Activated T-cell treated with anti-CD3 and anti-CD28 coated beads for 24 hours (primary cell): ENCODE measurements around the gene LRFN3.
"Not testable (repeated sequence)": the region's sequence is repeated elsewhere in the genome, so short reads cannot be mapped to it uniquely, and the experiment has no call there.

ENCODE experiments used
- DNase-seq: peaks from one replicate; pipeline ENCODE4 v3.0.0-alpha.2; 2020; ENCODE audit warnings: low read depth

The LRFN3 gene, protein sequence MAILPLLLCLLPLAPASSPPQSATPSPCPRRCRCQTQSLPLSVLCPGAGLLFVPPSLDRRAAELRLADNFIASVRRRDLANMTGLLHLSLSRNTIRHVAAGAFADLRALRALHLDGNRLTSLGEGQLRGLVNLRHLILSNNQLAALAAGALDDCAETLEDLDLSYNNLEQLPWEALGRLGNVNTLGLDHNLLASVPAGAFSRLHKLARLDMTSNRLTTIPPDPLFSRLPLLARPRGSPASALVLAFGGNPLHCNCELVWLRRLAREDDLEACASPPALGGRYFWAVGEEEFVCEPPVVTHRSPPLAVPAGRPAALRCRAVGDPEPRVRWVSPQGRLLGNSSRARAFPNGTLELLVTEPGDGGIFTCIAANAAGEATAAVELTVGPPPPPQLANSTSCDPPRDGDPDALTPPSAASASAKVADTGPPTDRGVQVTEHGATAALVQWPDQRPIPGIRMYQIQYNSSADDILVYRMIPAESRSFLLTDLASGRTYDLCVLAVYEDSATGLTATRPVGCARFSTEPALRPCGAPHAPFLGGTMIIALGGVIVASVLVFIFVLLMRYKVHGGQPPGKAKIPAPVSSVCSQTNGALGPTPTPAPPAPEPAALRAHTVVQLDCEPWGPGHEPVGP

DNA sequence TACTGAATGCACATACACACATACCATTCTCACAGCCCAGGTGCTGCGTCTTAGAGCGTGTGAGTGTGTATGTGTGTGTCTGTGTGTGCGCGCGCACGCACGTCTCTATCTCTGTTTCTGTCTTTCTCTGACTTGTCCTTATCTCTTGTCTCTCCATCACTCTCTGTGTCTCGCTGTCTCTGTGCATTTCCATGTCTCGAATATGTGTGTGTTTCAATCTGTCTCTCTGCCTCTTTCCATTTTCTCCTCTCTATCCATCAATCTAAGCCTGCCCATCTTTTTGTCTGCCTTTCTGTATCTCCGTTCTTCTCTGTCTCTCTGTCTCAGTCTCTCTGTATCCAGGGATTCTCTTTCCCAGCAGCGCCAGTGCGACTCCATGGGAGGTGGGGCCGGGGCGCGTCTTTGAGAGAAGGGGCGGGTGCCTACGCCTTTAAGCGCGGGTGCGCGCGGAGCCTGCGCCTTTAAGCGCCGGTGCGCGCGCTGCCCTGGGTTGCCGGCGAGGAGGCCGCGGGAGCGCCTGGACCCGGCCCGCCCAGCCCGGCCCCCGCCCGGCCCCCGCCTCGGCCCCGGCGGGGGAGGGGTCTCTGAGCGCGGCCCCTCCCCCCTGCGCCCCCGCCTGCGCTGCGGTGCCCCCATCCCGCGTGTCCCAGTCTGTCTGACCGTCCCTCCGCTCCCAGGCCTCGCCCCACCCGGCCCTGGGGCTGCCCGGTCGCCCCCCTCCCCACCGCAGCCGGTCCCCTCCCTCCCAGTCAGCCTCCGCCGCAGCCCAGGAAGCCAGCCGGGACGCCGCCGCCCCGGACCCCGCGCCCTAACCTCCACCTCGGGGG lies at the start of gene LRFN3:
Gene LRFN3 (plus strand): TSS at position 464 of the 827 bp plus-strand sequence. CDS start 3,052 bp downstream, outside the sequence.
- DNase-seq: peak; percentile 45

DNA sequence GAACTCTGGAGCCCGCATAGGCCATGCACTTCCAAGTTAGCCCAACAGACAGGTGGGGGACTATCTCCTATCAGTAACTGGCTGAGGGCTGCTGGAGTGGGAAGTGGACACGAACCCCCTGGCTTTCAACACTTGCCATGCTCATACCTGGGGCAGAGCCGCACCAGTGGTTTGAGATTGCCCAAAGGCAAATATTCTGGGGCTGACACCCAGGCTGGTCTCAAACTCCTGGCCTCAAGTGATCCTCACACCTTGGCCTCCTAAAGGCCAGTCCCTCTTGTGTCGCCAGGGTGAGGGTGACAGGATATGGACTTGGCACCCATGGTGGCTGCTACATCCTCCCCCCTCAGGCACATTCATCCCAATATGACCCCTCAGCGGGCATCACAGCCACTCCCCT lies 49.0 kb upstream of the LRFN3 start:
- no peak for DNase-seq

DNA sequence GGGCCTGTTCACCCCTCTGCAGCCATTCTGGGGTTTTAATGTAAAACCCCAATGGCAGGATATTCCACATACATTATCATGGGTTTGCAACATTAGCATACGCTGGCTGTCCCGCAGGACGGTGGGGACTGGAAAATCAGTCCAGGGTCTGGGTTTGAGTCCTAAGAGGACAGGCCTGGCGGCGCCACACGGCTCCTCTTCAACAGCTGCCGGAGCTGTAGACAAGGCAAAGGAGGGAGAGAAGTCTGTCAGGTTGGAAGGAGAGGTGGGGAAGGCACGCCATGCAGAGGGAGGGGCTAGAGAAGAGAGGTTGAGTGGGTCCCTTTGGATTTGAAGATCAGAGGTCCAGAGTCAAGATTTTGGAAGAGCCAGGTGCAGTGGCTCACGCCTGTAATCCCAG lies 47.8 kb upstream of the LRFN3 start:
- no peak for DNase-seq

DNA sequence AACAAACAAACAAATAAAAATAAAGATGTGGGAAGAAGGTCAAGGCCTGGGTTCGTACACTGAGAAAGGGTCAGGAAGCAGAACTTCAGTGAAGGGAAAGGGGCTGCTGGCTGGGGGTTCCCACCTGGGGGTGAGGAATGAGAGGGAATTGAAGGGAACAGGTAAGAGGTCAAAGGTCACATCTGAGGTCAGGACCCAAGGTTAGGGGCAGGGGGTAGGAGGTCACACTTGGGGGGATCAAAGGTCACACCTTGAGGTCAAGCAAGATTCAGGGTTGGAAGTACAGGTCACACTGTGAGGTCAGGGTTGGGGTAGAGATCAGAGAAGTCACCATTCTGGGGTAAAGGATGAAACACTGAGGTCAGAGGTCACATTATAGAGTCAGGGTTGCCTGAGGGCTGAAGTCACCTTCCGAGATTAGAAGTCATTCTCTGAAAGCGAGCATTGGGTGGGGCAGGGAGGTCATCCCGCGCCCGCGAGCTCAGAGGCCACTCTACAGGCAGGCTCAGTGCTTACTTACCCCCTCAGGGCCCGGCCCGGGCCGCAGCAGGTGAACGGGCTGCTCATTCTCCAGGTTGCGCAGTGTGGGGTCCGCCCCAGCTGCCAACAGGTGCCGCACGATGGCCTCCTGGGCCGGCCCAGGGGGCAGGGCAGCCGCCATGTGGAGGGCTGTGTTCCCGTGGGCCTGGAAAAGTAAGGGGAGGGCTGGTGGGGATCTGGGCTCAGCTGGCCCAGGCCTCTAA lies 46.6 kb upstream of the LRFN3 start:
- DNase-seq: no peak

DNA sequence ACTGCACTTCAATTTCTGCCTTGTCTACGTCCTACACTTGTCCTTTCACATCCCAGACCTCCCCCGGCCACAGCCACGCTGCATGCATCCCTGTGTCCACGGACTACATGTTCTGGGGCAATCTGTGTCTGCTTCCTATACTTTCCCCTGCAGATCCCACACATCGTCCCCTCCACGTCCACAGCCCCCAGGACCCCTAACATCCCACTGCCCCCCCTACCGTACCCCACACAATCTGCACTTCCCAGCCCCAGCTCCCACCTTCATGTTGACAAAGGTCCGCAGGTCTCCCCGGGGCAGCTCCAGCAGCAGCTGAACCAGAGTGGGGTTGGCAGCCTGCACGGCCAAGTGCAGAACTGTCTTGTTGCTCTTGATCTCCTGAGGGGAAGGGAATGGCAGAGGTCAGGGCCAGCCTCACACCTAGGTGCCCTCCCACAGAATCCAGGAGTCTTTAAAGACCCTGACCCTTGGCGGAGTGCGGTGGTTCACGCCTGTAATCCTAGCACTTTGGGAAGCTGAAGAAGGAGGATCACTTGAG lies 46.0 kb upstream of the LRFN3 start:
- DNase-seq: no peak

GRCh38 chr19:35891819-35892218 lies 44.4 kb upstream of the LRFN3 start:
- not testable (repeated sequence) for DNase-seq

DNA sequence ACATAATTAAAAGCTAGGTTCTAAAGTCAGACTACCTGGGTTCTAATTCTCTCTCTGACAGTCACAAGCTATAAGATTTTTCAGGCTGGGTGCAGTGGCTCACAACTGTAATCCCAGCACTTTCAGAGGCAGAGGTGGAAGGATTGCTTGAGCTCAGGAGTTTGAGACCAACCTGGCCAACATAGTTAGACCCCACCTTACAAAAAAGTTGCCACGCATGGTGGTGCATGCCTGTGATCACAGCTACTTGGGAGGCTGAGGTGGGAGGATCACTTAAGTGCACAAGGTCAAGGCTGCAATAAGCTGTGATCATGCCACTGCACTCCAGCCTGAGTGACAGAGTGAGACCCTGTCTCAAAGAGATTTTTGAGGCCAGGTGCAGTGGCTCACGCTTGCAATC lies 41.8 kb upstream of the LRFN3 start:
- no peak for DNase-seq

- DNase-seq: no peak
Measured at GRCh38 chr19:35895911-35896642, 40.1 kb upstream of the LRFN3 start.

GRCh38 chr19:35896643-35897040 lies 39.5 kb upstream of the LRFN3 start:
- DNase-seq: no peak

GRCh38 chr19:35897706-35898451 lies 38.3 kb upstream of the LRFN3 start:
- DNase-seq: no peak

DNA sequence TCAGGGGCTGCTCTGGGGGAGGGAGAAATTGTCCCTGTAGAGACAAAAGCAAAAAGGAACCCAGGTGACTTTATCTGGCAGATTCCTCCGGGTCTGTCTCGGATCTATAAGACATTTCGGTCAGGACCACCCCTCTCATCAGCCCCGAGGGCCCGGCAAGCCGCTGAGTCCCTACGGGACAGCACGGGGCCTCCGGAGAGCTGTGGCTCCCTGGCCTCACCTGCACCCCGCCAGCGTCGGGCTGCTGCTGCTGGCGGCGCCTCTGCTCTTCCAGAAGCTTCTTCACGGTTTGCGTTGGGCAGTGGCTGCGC lies 37.7 kb upstream of the LRFN3 start:
- DNase-seq: no peak

GRCh38 chr19:35899547-35900214 lies 36.5 kb upstream of the LRFN3 start:
- peak; percentile 85 for DNase-seq

DNA sequence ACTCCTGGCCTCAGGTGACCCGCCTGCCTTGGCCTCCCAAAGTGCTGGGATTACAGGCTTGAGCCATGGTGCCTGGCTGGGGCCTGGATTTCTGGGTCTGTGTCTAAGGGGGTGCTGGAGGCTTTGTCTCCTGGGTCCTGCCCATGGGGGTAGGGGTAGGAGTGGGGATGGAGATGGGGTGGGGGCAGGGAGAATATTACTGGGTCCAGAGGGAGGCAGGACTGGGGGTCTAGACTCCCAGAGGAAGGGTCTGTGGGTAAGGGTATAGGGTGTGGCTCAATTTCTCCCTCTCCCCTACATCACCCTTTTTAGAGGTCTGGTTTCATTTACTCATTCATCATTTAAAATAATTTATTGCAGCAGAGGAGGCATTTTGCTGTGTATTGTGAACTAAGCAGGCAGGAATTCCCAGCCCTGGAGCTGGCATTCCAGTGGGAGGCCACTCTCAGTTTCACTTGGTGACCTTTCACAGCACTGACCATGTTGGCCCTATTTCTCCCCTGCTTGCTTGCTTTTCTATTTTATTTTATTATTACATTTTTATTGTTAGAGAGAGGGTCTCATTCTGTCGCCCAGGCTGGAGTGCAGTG lies 35.0 kb upstream of the LRFN3 start:
- DNase-seq: no peak

DNA sequence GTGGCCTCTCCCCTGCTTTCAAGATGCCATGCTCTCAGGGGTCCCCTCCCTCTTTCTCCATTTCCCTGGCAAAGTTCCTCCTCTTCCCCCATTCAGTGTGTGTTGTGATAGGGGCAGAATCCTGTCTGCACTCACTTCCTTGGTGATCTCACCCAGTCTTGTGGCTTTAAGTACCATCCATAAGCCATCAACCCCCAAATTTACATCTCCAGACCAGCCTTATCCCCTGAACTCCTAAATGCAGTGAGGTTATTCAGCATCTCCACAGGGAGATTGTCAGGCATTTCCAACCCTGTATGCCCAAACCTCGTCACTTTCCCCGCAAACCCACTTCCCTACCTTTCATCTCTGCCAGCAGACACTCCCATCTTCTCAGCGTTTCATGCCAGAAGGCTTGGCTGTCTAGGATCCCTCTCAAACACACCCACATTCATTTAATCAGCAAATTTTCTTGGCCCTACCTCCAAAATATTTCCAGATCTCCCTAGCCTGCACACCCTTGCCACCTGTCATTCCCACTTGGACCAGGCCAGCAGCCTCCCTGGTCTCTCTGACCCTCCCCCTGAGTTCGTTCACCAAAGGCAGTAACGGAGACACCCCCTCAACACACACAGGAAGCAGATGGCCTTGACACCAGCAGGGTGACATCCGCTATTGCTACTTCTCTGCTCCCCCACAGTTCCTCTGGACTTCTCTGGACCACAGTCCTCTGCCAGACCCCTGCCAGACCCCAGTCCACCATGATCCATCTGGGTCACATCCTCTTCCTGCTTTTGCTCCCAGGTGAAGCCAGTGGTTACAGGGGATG lies 34.1 kb upstream of the LRFN3 start, which contains the start of gene HCST:
Gene HCST (plus strand): TSS at position 676 of the 808 bp plus-strand sequence. CDS start 65 bp downstream, at position 741.
- no peak for DNase-seq

DNA sequence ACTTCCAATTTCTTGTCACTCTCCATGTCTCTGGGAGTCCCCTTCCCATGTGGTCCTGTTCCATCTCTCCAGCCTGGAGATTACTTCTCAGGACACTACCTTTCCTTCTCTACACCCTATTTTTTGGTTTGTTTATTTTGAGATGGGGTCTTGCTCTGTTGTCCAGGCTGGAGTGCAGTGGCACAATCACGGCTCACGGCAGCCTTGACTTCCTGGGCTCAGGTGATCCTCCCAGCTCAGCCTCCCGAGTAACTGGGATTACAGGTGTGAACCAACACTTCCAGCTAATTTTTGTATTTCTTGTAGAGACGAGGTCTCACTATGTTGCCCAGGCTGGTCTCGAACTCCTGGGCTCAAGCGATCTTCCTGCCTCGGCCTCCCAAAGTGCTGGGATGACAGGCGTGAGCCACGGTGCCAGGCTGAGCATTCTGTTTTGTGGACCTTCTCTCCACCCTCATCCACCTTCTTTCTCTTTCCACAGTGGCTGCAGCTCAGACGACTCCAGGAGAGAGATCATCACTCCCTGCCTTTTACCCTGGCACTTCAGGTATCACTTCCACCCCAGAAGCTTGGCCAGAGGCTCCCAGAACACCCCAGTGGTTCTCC lies 33.2 kb upstream of the LRFN3 start:
- no peak for DNase-seq

GRCh38 chr19:35903550-35904179 lies 32.5 kb upstream of the LRFN3 start:
- peak; percentile 78 for DNase-seq

DNA sequence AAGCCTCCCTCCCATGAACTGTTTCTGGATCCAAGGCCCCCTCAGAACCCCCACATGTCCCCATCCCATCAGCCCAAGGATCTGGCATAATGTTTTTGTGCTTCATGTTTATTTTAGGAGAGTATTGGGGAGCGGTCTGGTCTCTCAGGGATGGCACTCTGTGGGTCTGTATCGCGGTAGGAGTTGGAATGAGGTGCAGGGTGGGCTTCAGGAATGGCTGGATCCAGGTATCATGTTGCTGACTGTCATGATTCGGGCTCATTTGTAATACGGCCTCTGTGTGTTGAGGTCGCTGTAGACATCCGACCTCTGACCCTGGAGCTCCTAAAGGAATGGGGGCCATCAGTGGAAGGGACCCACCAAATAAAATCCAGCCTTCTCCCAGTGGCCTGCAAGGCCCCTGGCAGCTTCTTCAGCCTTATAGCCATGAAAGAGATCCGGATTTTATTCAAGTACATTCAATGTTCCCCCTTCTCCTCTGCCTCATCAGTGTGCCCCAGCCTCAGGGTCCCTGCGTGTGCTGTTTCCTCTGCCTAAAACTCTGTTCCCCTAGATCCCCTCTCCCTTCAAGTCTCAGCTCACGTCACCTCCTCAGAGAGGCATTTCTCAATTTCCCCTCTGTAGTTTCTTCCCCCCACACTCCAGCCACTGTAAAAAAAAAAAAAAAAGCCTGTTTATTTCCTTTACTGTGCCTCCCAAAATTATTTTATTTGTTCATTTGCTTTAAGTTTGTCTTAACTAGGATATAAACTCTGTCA lies 31.7 kb upstream of the LRFN3 start:
- DNase-seq: no peak
